ENCODE data around the gene ROR1. TPM values are rescaled to one million over a fixed set of nuclear protein-coding genes. Genes with fewer than 3 reads are reported as not detected.

The ROR1 gene
- total and polyA plus RNA-seq, 2 of the 13 experiments (the other 11 are each of a cell fraction or from before 2014, with no cell fraction given) = 0.58 to 2.3 TPM

GRCh38 chr1:63827411-63828321 is 53.8 kb downstream of the ROR1 start (continued):
- TF ChIP-seq MIXL1 (CRISPR knock-in tag; IDR thresholded peaks at IDR 0.05) (no peak), E2F1 (CRISPR knock-in tag; IDR thresholded peaks at IDR 0.05) (no peak), SSRP1 (CRISPR knock-in tag; IDR thresholded peaks at IDR 0.05) (no peak), ZNF589 (CRISPR knock-in tag; conservative IDR thresholded peaks at IDR 0.05) (no peak), MTF2 (CRISPR knock-in tag; IDR thresholded peaks at IDR 0.05; ENCODE audit: borderline replicate concordance) (no peak), TARDBP (CRISPR knock-in tag; IDR thresholded peaks at IDR 0.05) (no peak)

GRCh38 chr1:63828322-63829044 is 54.7 kb downstream of the ROR1 start:
- H4K20me1 ChIP-seq (ENCODE audit: insufficient read depth, low read length) = no peaks in the 10 kb centered on the region
- no peak overlapping the region for H3K9ac ChIP-seq (ENCODE audit: insufficient read depth, low read depth, low read length)
- no peak overlapping the region for H3K27ac ChIP-seq (ENCODE audit: extremely low read length, insufficient read depth, low read length)
- 5% methylated on average over 1 of the region's 1 CpG for WGBS (ENCODE audit: low lambda C conversion rate)
- in situ Hi-C loops (cut with HindIII; ENCODE audit: extremely low pct_ligation_motif_present, low pct_unique_long_range_greater_than_20kb) (no loop called here), intact Hi-C loops (cut with micrococcal nuclease; ENCODE audit: unreplicated experiment) (no loop called here)
- TF ChIP-seq TGIF2 (CRISPR knock-in tag; IDR thresholded peaks at IDR 0.05) (no peak), ZNF142 (CRISPR knock-in tag; IDR thresholded peaks at IDR 0.05) (no peak), IKZF1 (IDR thresholded peaks at IDR 0.05) (no peak), ZNF280B (CRISPR knock-in tag; IDR thresholded peaks at IDR 0.05; ENCODE audit: borderline replicate concordance) (no peak), RARA (CRISPR knock-in tag; IDR thresholded peaks at IDR 0.05) (no peak), ARID2 (CRISPR knock-in tag; IDR thresholded peaks at IDR 0.05; ENCODE audit: borderline replicate concordance) (no peak), GLI4 (CRISPR knock-in tag; IDR thresholded peaks at IDR 0.05; ENCODE audit: borderline replicate concordance) (no peak), ZBTB7B (CRISPR knock-in tag; IDR thresholded peaks at IDR 0.05) (no peak)
- H3K4me3 ChIP-seq (replicated peaks in 1 of 3; ENCODE audit: insufficient read depth in 1 of 3, low read depth in 2 of 3, low read length in 3 of 3) = no peak overlapping the region
- no TSS peak for BruUV-seq (replicated peaks)
- ChIA-PET CTCF (ENCODE audit: low intra/inter-chr PET ratio, low total read pairs) (no interaction called here), POLR2A (no interaction called here)
- no peaks in the 10 kb centered on the region for H3K27me3 ChIP-seq (ENCODE audit: control insufficient read depth in 1 of 2, insufficient read depth in 2 of 2, low read length in 2 of 2)
- no peak for DNase-seq (ENCODE audit: low spot score)
- H3K9me3 ChIP-seq (ENCODE audit: low read length) = no peaks in the 10 kb centered on the region
- no peak for ATAC-seq
- no peaks in the 10 kb centered on the region for H3K4me1 ChIP-seq (ENCODE audit: insufficient read depth, low read length)
- no peaks in the 10 kb centered on the region for H3K36me3 ChIP-seq (replicated peaks in 1 of 2; ENCODE audit: control insufficient read depth in 1 of 2, insufficient read depth in 2 of 2, low read length in 2 of 2)
- no peak overlapping the region for H2AFZ ChIP-seq (ENCODE audit: low read length)
- no peak for FAIRE-seq
- no peak overlapping the region for H3K4me2 ChIP-seq (ENCODE audit: low read depth, low read length)
- H3K79me2 ChIP-seq (ENCODE audit: insufficient read depth, low read length) = no peaks in the 10 kb centered on the region

All from HepG2 (cell line).